Measurements from ENCODE around the gene PNLIPRP3.

DNA sequence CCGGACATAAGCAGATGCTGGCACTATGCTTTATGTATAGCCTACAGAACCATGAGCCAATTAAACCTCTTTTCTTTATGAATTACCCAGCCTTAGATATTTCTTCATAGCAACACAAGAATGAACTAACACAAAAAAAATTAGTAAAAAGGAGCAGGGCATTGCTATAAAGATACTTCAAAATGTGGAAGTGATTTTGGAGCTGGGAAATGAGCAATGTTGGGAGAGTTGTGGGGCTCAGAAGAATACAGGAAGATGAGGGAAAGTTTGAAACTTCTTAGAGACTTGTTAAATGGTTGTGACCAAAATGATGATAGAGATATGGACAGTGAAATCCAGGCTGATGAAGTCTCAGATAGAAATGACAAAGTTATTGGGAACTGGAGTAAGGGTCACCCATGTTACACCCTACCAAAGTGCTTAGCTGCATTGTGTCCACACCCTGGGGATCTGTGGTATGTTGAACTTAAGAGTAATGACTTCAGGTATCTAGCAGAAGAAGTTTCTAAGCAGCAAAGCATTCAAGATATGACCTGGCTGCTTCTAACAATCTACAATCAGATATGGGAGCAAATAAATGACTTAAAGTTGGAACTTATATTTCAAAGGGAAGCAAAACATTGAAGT lies 24.2 kb downstream of the PNLIPRP3 start:
- TF ChIP-seq SUZ12 (IDR thresholded peaks at IDR 0.05; ENCODE audit: extremely low read depth, insufficient read depth, insufficient read length) (no peak), YY1 (IDR thresholded peaks at IDR 0.05; ENCODE audit: insufficient read depth, insufficient read length) (no peak)
